Esophagus muscularis mucosa (tissue), 4 donors: ENCODE results near the gene CCDC88C. TPM values are rescaled to one million over a fixed set of nuclear protein-coding genes. Genes with fewer than 3 reads are reported as not detected.

Source experiments
- DNase-seq: peaks from one replicate; pipeline ENCODE4 v3.0.0-alpha.2; 2017; ENCODE audit errors: extremely low spot score
- H3K27ac ChIP-seq, 4 donors: fragments of 200-600 bp; sonication (generic); replicated peaks in 1 of 4; 1 replicate in 3 of 4; 2 replicates in 1 of 4; pipeline ENCODE4 v1.5.1; 2016 to 2019; ENCODE audit warnings: mild to moderate bottlenecking in 1 of 4
- H3K27me3 ChIP-seq, 4 donors: fragments of 200-600 bp; sonication (generic); one replicate each; pipeline versions ENCODE4 v1.5.1 to v1.6.0; 2016 to 2019
- H3K36me3 ChIP-seq, 4 donors: fragments of 200-600 bp; sonication (generic); one replicate each; pipeline ENCODE4 v1.5.1; 2016 to 2019
- H3K4me1 ChIP-seq, 4 donors: fragments of 200-600 bp; sonication (generic); one replicate each; pipeline ENCODE4 v1.5.1; 2016 to 2019
- H3K4me3 ChIP-seq, 4 donors: fragments of 200-600 bp; sonication (generic); 1 replicate in 2 of 4; 2 replicates in 2 of 4; pipeline ENCODE4 v1.5.1; 2016 to 2019; ENCODE audit warnings: mild to moderate bottlenecking in 4 of 4, moderate library complexity in 1 of 4
- H3K9me3 ChIP-seq, 4 donors: fragments of 200-600 bp; sonication (generic); 1 replicate in 3 of 4; 2 replicates in 1 of 4; pipeline ENCODE4 v1.5.1; 2016 to 2019
- EP300 ChIP-seq: sonication (generic); formaldehyde crosslinking; IDR thresholded peaks from one replicate; pipeline ENCODE4 v1.6.1; 2017; ENCODE audit warnings: antibody characterized with exemption
- POLR2A ChIP-seq: fragments of 450-650 bp; IDR thresholded peaks from one replicate; pipeline ENCODE4 v1.6.1; 2017; ENCODE audit warnings: antibody characterized with exemption, moderate library complexity, mild to moderate bottlenecking, low read depth
- POLR2AphosphoS5 ChIP-seq, 2 donors: sonication (generic); formaldehyde crosslinking; IDR thresholded peaks; one replicate each; pipeline ENCODE4 v1.6.1; 2017; ENCODE audit warnings: antibody characterized with exemption in 2 of 2
- WGBS: methylation state at CpG from one replicate; pipeline ENCODE4 v1.1.5; 2018; 5-methylcytosine and 5-hydroxymethylcytosine counted together
- intact Hi-C: fragments of 100-400 bp; cut with DNase I; formaldehyde crosslinking; loops from one replicate; pipeline ENCODE4 v1.15.1; 2023
- total RNA-seq, 4 donors: library from RNA; depleted of rRNA; stranded (reverse); fragments of >200 nt; gene quantifications; one replicate each; pipeline versions ENCODE4 v1.1.0 to v1.2.1, GENCODE V29; 2016
- TF ChIP-seq, protein P1 (sequence below), 3 experiments: fragments of 200-600 bp in 2 of 3; fragments of 450-650 bp in 1 of 3; sonication (generic) in 2 of 3; IDR thresholded peaks; one replicate each; pipeline ENCODE4 v1.5.1; 2017 to 2019; ENCODE audit warnings: antibody characterized with exemption in 3 of 3, mild to moderate bottlenecking in 2 of 3, moderate library complexity in 1 of 3

The CCDC88C gene
- total RNA-seq, 4 donors from 2014 or later, result 4.2 to 6.3 (median 5.6) TPM

GRCh38 chr14:91323031-91323430 lies 94.6 kb downstream of the CCDC88C start:
- intact Hi-C loops, result loop anchor here (2.0 kb wide), 1 partner anchor 96 kb away; no protein-coding TSS in a partner anchor
- 91% methylated on average over 6 of the region's 6 CpGs for WGBS
- H3K4me3 ChIP-seq, result no peak overlapping the region
- H3K27me3 ChIP-seq, result peaks cover 0 to 4% (median 0%) of the 10 kb centered on the region in 4 donors
- peaks cover 23 to 53% (median 29%) of the 10 kb centered on the region in 4 donors for H3K4me1 ChIP-seq
- H3K36me3 ChIP-seq, result peaks cover 0 to 6% (median 3%) of the 10 kb centered on the region in 4 donors
- H3K27ac ChIP-seq, result peak overlapping the region; percentile 34 to 67 (median 52)
- no peaks in the 10 kb centered on the region for H3K9me3 ChIP-seq
- TF ChIP-seq, protein P1, sequence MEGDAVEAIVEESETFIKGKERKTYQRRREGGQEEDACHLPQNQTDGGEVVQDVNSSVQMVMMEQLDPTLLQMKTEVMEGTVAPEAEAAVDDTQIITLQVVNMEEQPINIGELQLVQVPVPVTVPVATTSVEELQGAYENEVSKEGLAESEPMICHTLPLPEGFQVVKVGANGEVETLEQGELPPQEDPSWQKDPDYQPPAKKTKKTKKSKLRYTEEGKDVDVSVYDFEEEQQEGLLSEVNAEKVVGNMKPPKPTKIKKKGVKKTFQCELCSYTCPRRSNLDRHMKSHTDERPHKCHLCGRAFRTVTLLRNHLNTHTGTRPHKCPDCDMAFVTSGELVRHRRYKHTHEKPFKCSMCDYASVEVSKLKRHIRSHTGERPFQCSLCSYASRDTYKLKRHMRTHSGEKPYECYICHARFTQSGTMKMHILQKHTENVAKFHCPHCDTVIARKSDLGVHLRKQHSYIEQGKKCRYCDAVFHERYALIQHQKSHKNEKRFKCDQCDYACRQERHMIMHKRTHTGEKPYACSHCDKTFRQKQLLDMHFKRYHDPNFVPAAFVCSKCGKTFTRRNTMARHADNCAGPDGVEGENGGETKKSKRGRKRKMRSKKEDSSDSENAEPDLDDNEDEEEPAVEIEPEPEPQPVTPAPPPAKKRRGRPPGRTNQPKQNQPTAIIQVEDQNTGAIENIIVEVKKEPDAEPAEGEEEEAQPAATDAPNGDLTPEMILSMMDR (IDR thresholded peaks at IDR 0.05), result no peak
- no peak for TF ChIP-seq POLR2AphosphoS5 (IDR thresholded peaks at IDR 0.05)
- no peak for TF ChIP-seq EP300
- TF ChIP-seq POLR2A, result no peak
- DNase-seq, result no peak

- no peak for DNase-seq
- TF ChIP-seq, protein P1 (IDR thresholded peaks at IDR 0.05), result no peak
- no peak for TF ChIP-seq POLR2AphosphoS5 (IDR thresholded peaks at IDR 0.05)
- no peak for TF ChIP-seq POLR2A
- no peak for TF ChIP-seq EP300
- Histone ChIP-seq H3K9me3 (no peaks in the 10 kb centered on the region), H3K27me3 (peaks cover 0 to 4% (median 0%) of the 10 kb centered on the region in 4 donors), H3K4me1 (peaks cover 26 to 54% (median 32%) of the 10 kb centered on the region in 4 donors), H3K27ac (peak overlapping the region in 1 of 4 donors; percentile 34), H3K4me3 (no peak overlapping the region), H3K36me3 (peaks cover 0 to 6% (median 3%) of the 10 kb centered on the region in 4 donors)
- intact Hi-C loops, result loop anchor here (2.0 kb wide), 1 partner anchor 96 kb away; no protein-coding TSS in a partner anchor
- WGBS, result 77% methylated on average over 6 of the region's 6 CpGs
These were observed 95.0 kb downstream of the CCDC88C start for GRCh38 chr14:91322623-91323022.

DNA sequence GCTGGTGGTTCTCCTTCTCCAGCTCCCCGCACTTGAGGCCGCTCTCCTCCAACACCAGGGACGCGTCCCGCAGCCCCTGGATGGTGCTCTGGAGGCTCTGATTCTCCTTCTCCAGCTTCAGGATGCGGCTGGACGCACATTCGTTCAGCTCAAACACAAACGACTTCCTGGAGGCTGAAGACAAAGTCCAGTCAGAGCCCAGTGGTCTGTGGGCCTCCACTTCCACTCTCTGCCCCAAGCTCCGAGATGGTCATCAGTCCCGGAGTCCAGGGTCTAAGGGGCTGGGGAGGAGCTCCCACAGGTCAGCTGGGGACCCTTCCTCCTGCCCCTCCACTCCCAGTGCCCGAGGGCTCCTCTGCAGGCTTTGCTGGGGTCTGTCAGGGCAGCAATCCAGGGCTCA lies 96.5 kb downstream of the CCDC88C start:
- no peak for DNase-seq
- intact Hi-C loops, result no loop called here
- H3K27ac ChIP-seq, result no peak overlapping the region
- H3K4me1 ChIP-seq, result peaks cover 34 to 53% (median 37%) of the 10 kb centered on the region in 4 donors
- peaks cover 0 to 5% (median 2%) of the 10 kb centered on the region in 4 donors for H3K27me3 ChIP-seq
- WGBS, result 86% methylated on average over 10 of the region's 12 CpGs
- no peak for TF ChIP-seq POLR2AphosphoS5 (IDR thresholded peaks at IDR 0.05)
- no peak for TF ChIP-seq POLR2A
- TF ChIP-seq, protein P1 (IDR thresholded peaks at IDR 0.05), result no peak
- TF ChIP-seq EP300, result no peak
- no peak overlapping the region for H3K4me3 ChIP-seq
- H3K36me3 ChIP-seq, result peaks cover 0 to 6% (median 3%) of the 10 kb centered on the region in 4 donors
- H3K9me3 ChIP-seq, result no peaks in the 10 kb centered on the region

DNA sequence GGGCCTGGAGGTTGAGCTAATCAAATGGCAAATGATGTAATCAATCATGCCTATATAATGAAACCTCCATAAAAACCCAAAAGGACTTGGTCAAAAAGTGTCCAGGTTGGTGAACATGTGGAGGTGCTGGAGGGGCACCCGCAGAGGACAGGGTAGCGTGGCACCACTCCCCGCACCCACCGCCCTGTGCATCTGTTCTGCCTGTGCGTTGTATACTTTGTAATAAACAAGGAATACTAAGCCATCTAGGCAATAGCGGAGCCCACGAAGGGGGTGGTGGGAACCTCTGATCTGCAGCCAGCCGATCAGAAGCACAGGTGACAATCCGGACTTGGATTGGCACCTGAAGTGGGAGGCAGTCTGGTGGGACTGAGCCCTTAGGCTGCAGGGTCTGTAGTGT lies 97.4 kb downstream of the CCDC88C start:
- 95% methylated on average over 9 of the region's 9 CpGs for WGBS
- TF ChIP-seq POLR2A (no peak), POLR2AphosphoS5 (IDR thresholded peaks at IDR 0.05) (no peak), EP300 (no peak)
- TF ChIP-seq, protein P1 (IDR thresholded peaks at IDR 0.05), result no peak
- Histone ChIP-seq H3K9me3 (no peaks in the 10 kb centered on the region), H3K4me3 (no peak overlapping the region), H3K27ac (no peak overlapping the region), H3K27me3 (peaks cover 0 to 5% (median 2%) of the 10 kb centered on the region in 4 donors), H3K4me1 (peaks cover 30 to 45% (median 39%) of the 10 kb centered on the region in 4 donors), H3K36me3 (peaks cover 0 to 6% (median 3%) of the 10 kb centered on the region in 4 donors)
- DNase-seq, result no peak
- intact Hi-C loops, result no loop called here

GRCh38 chr14:91318911-91319310 lies 98.7 kb downstream of the CCDC88C start:
- DNase-seq, result no peak
- 89% methylated on average over 4 of the region's 4 CpGs for WGBS
- H3K27me3 ChIP-seq, result peaks cover 0 to 5% (median 2%) of the 10 kb centered on the region in 4 donors
- H3K4me1 ChIP-seq, result peaks cover 23 to 34% (median 28%) of the 10 kb centered on the region in 4 donors
- intact Hi-C loops, result no loop called here
- H3K36me3 ChIP-seq, result peaks cover 0 to 14% (median 3%) of the 10 kb centered on the region in 4 donors
- H3K27ac ChIP-seq, result no peak overlapping the region
- no peaks in the 10 kb centered on the region for H3K9me3 ChIP-seq
- TF ChIP-seq POLR2A, result no peak
- TF ChIP-seq, protein P1 (IDR thresholded peaks at IDR 0.05), result no peak
- no peak for TF ChIP-seq EP300
- no peak for TF ChIP-seq POLR2AphosphoS5 (IDR thresholded peaks at IDR 0.05)
- no peak overlapping the region for H3K4me3 ChIP-seq
